ENCODE data around the gene CDKAL1. TPM values are rescaled to one million over a fixed set of nuclear protein-coding genes. Genes with fewer than 3 reads are reported as not detected.

The CDKAL1 gene
- total and polyA plus RNA-seq, 2 of the 13 experiments (the other 11 are each of a cell fraction or from before 2014, with no cell fraction given) = 9.5 to 27.7 TPM

- in situ Hi-C loops (cut with HindIII; ENCODE audit: extremely low pct_ligation_motif_present, low pct_unique_long_range_greater_than_20kb) (no loop called here), intact Hi-C loops (cut with micrococcal nuclease; ENCODE audit: unreplicated experiment) (no loop called here)
- Histone ChIP-seq H3K4me1 (ENCODE audit: insufficient read depth, low read length) (peaks cover 51% of the 10 kb centered on the region), H2AFZ (ENCODE audit: low read length) (no peak overlapping the region), H4K20me1 (ENCODE audit: insufficient read depth, low read length) (no peaks in the 10 kb centered on the region), H3K9me3 (ENCODE audit: low read length) (no peaks in the 10 kb centered on the region), H3K27me3 (ENCODE audit: control insufficient read depth in 1 of 2, insufficient read depth in 2 of 2, low read length in 2 of 2) (no peaks in the 10 kb centered on the region), H3K9ac (ENCODE audit: insufficient read depth, low read depth, low read length) (no peak overlapping the region), H3K4me2 (ENCODE audit: low read depth, low read length) (no peak overlapping the region), H3K79me2 (ENCODE audit: insufficient read depth, low read length) (no peaks in the 10 kb centered on the region), H3K4me3 (replicated peaks in 1 of 3; ENCODE audit: insufficient read depth in 1 of 3, low read depth in 2 of 3, low read length in 3 of 3) (no peak overlapping the region), H3K27ac (ENCODE audit: extremely low read length, insufficient read depth, low read length) (no peak overlapping the region), H3K36me3 (replicated peaks in 1 of 2; ENCODE audit: control insufficient read depth in 1 of 2, insufficient read depth in 2 of 2, low read length in 2 of 2) (no peaks in the 10 kb centered on the region; a peak in 1 of 5 replicates)
- BruUV-seq (replicated peaks) = no TSS peak
- 97% methylated on average over 3 of the region's 3 CpGs for WGBS (ENCODE audit: low lambda C conversion rate)
- no peak for FAIRE-seq
- ATAC-seq = no peak
- POLR2A ChIA-PET = interaction anchor here (1.0 kb wide), 1 partner anchor 25 kb away, joined by 3 read pairs; no protein-coding TSS in a partner anchor
- TF ChIP-seq HMG20A (CRISPR knock-in tag; IDR thresholded peaks at IDR 0.05; ENCODE audit: borderline replicate concordance) (no peak), NFKBIZ (CRISPR knock-in tag; IDR thresholded peaks at IDR 0.05) (no peak), DMTF1 (CRISPR knock-in tag; IDR thresholded peaks at IDR 0.05) (no peak), ZNF547 (CRISPR knock-in tag; IDR thresholded peaks at IDR 0.05) (no peak), TFE3 (CRISPR knock-in tag; IDR thresholded peaks at IDR 0.05) (no peak), ZNF274 (CRISPR knock-in tag; IDR thresholded peaks at IDR 0.05) (no peak), CENPT (CRISPR knock-in tag; IDR thresholded peaks at IDR 0.05; ENCODE audit: low read depth) (no peak), NFE2L1 (CRISPR knock-in tag; IDR thresholded peaks at IDR 0.05; ENCODE audit: borderline replicate concordance) (no peak), ASH2L (IDR thresholded peaks at IDR 0.05; ENCODE audit: insufficient read length, low read depth, low read length) (no peak), RAD21 (CRISPR knock-in tag; IDR thresholded peaks at IDR 0.05) (no peak), ZNF737 (CRISPR knock-in tag; IDR thresholded peaks at IDR 0.05; ENCODE audit: borderline replicate concordance) (no peak), MAFF (IDR thresholded peaks at IDR 0.05; ENCODE audit: low read depth, low read length) (no peak), MAF1 (CRISPR knock-in tag; IDR thresholded peaks at IDR 0.05; ENCODE audit: borderline replicate concordance) (no peak), NFYB (CRISPR knock-in tag; IDR thresholded peaks at IDR 0.05) (no peak), ZNF232 (CRISPR knock-in tag; IDR thresholded peaks at IDR 0.05; ENCODE audit: borderline replicate concordance) (no peak)
- CTCF ChIA-PET (ENCODE audit: low intra/inter-chr PET ratio, low total read pairs) = no interaction called here
- no peak for DNase-seq (ENCODE audit: low spot score)
Measured at GRCh38 chr6:20997770-20998147, 463.5 kb downstream of the CDKAL1 start.
